ENCODE measurements around the gene CELF2.

CELF2 gene

GRCh38 chr10:11215471-11215870, 197.8 kb downstream of the CELF2 start:
- no peak for DNase-seq (ENCODE audit: low read depth in 2 of 3, low spot score in 2 of 3)

GRCh38 chr10:11217521-11217920, 199.8 kb downstream of the CELF2 start:
- no peak for DNase-seq (ENCODE audit: low read depth in 2 of 3, low spot score in 2 of 3)

GRCh38 chr10:11218395-11218794, 200.7 kb downstream of the CELF2 start:
- no peak for DNase-seq (ENCODE audit: low read depth in 2 of 3, low spot score in 2 of 3)

- DNase-seq (ENCODE audit: low read depth in 2 of 3, low spot score in 2 of 3): no peak
Observed at GRCh38 chr10:11219431-11219830, 201.8 kb downstream of the CELF2 start.

- no peak for DNase-seq (ENCODE audit: low read depth in 2 of 3, low spot score in 2 of 3)
Observed at GRCh38 chr10:11223081-11223480, 205.4 kb downstream of the CELF2 start.

- no peak for DNase-seq (ENCODE audit: low read depth in 2 of 3, low spot score in 2 of 3)
Observed at GRCh38 chr10:11223507-11224140, 206.0 kb downstream of the CELF2 start.

- DNase-seq (ENCODE audit: low read depth in 2 of 3, low spot score in 2 of 3): no peak
Observed at GRCh38 chr10:11224321-11224720, 206.6 kb downstream of the CELF2 start.

GRCh38 chr10:11224792-11225416, 207.2 kb downstream of the CELF2 start:
- DNase-seq (ENCODE audit: low read depth in 2 of 3, low spot score in 2 of 3): no peak

GRCh38 chr10:11225935-11226334, 208.3 kb downstream of the CELF2 start:
- DNase-seq (ENCODE audit: low read depth in 2 of 3, low spot score in 2 of 3): no peak

- DNase-seq (ENCODE audit: low read depth in 2 of 3, low spot score in 2 of 3): no peak
Observed at GRCh38 chr10:11227103-11227502, 209.4 kb downstream of the CELF2 start.

GRCh38 chr10:11229893-11230292, 212.2 kb downstream of the CELF2 start:
- no peak for DNase-seq (ENCODE audit: low read depth in 2 of 3, low spot score in 2 of 3)

GRCh38 chr10:11230498-11231167, 213.0 kb downstream of the CELF2 start:
- no peak for DNase-seq (ENCODE audit: low read depth in 2 of 3, low spot score in 2 of 3)

- no peak for DNase-seq (ENCODE audit: low read depth in 2 of 3, low spot score in 2 of 3)
Observed at GRCh38 chr10:11231285-11231684, 213.6 kb downstream of the CELF2 start.

GRCh38 chr10:11232222-11232961, 214.7 kb downstream of the CELF2 start:
- no peak for DNase-seq (ENCODE audit: low read depth in 2 of 3, low spot score in 2 of 3)

GRCh38 chr10:11234857-11235531, 217.3 kb downstream of the CELF2 start:
- no peak for DNase-seq (ENCODE audit: low read depth in 2 of 3, low spot score in 2 of 3)

GRCh38 chr10:11235771-11236170, 218.1 kb downstream of the CELF2 start:
- no peak for DNase-seq (ENCODE audit: low read depth in 2 of 3, low spot score in 2 of 3)

- no peak for DNase-seq (ENCODE audit: low read depth in 2 of 3, low spot score in 2 of 3)
Observed at GRCh38 chr10:11236234-11236633, 218.6 kb downstream of the CELF2 start.

GRCh38 chr10:11237571-11237970, 219.9 kb downstream of the CELF2 start:
- peak in 1 of 3 experiments; percentile 52 for DNase-seq (ENCODE audit: low read depth in 2 of 3, low spot score in 2 of 3)

- no peak for DNase-seq (ENCODE audit: low read depth in 2 of 3, low spot score in 2 of 3)
Observed at GRCh38 chr10:11238893-11239292, 221.2 kb downstream of the CELF2 start.

GRCh38 chr10:11240641-11241040, 223.0 kb downstream of the CELF2 start:
- no peak for DNase-seq (ENCODE audit: low read depth in 2 of 3, low spot score in 2 of 3)
